ENCODE results near the gene ASB7.

The ASB7 gene

GRCh38 chr15:100694381-100695021 lies 92.1 kb downstream of the ASB7 start:
- no peak for DNase-seq (ENCODE audit: low read depth)
- H3K4me3 ChIP-seq (ENCODE audit: low read depth, low read length): no peak overlapping the region

GRCh38 chr15:100695048-100695447 lies 92.7 kb downstream of the ASB7 start:
- H3K4me3 ChIP-seq (ENCODE audit: low read depth, low read length): no peak overlapping the region
- no peak for DNase-seq (ENCODE audit: low read depth)

GRCh38 chr15:100696452-100696851 lies 94.1 kb downstream of the ASB7 start:
- DNase-seq (ENCODE audit: low read depth): no peak
- no peak overlapping the region for H3K4me3 ChIP-seq (ENCODE audit: low read depth, low read length)
